Activated CD4-positive, CD25-positive, alpha-beta regulatory T cell treated with anti-CD3 and anti-CD28 coated beads, Interleukin-2, amount 50 U/mL, for 24 hours (primary cell): ENCODE results near the gene SEC16A.
A peak's percentile ranks its signal among the peaks of the same experiment; 100 is the strongest.

ENCODE experiments used
- ATAC-seq, 2 donors: fragments of 150-1000 bp; cut with Tn5 transposase; one replicate each; pipeline ENCODE4 v1.10.0; 2021; ENCODE audit warnings: mild to moderate bottlenecking in 1 of 2, moderate library complexity in 1 of 2

Gene SEC16A

GRCh38 chr9:136486823-136487620 is 4.2 kb upstream of the SEC16A start:
- ATAC-seq = no peak

GRCh38 chr9:136486131-136486530 is 3.3 kb upstream of the SEC16A start:
- ATAC-seq = no peak

- ATAC-seq = no peak
Observed at GRCh38 chr9:136485049-136486045, 2.5 kb upstream of the SEC16A start.

- ATAC-seq = no peak
Observed at GRCh38 chr9:136484153-136485048, 1.6 kb upstream of the SEC16A start.

- peak; percentile 64 to 68 for ATAC-seq
Observed at GRCh38 chr9:136483589-136484152, 831 bp upstream of the SEC16A start.

- no peak for ATAC-seq
Observed at GRCh38 chr9:136482046-136482792, 621 bp downstream of the SEC16A start.

- no peak for ATAC-seq
Observed at GRCh38 chr9:136481558-136481957, 1.3 kb downstream of the SEC16A start.

- ATAC-seq = no peak
Observed at GRCh38 chr9:136476369-136477150, 6.3 kb downstream of the SEC16A start.

GRCh38 chr9:136474974-136475865 is 7.6 kb downstream of the SEC16A start:
- ATAC-seq = no peak

- ATAC-seq = no peak
Observed at GRCh38 chr9:136474021-136474640, 8.7 kb downstream of the SEC16A start.

- ATAC-seq = no peak
Observed at GRCh38 chr9:136473354-136473721, 9.5 kb downstream of the SEC16A start.

GRCh38 chr9:136472640-136473353 is 10.0 kb downstream of the SEC16A start:
- no peak for ATAC-seq

GRCh38 chr9:136471802-136472487 is 10.9 kb downstream of the SEC16A start:
- no peak for ATAC-seq

GRCh38 chr9:136470792-136471469 is 11.9 kb downstream of the SEC16A start:
- no peak for ATAC-seq

- ATAC-seq = no peak
Observed at GRCh38 chr9:136470356-136470755, 12.5 kb downstream of the SEC16A start.

GRCh38 chr9:136467766-136468165 is 15.1 kb downstream of the SEC16A start:
- ATAC-seq = no peak

GRCh38 chr9:136466155-136466541 is 16.7 kb downstream of the SEC16A start:
- no peak for ATAC-seq
